Loucy (cell line): ENCODE data around the gene CD19.

Experiments
- H2AFZ ChIP-seq: fragments of 200-600 bp; sonication (generic); 2 replicates; pipeline ENCODE4 v1.6.0; 2016; ENCODE audit warnings: antibody characterized with exemption, mild to moderate bottlenecking, low read length, moderate library complexity
- H3F3A ChIP-seq: fragments of 200-600 bp; 2 replicates; pipeline ENCODE4 v1.6.0; 2016; ENCODE audit warnings: antibody characterized with exemption, low read depth, mild to moderate bottlenecking
- H3K27me3 ChIP-seq: fragments of 200-600 bp; sonication (generic); 2 replicates; pipeline ENCODE4 v1.6.1; 2014; ENCODE audit warnings: low read length, mild to moderate bottlenecking; ENCODE audit not compliant: insufficient read depth, poor library complexity, severe bottlenecking
- H3K36me3 ChIP-seq: fragments of 200-600 bp; sonication (generic); 2 replicates; pipeline ENCODE4 v1.6.1; 2016; ENCODE audit warnings: low read length; ENCODE audit not compliant: insufficient read depth
- H3K4me1 ChIP-seq: fragments of 200-600 bp; sonication (generic); 2 replicates; pipeline ENCODE4 v1.5.1; 2014; ENCODE audit warnings: low read length, mild to moderate bottlenecking; ENCODE audit not compliant: insufficient read depth, poor library complexity, severe bottlenecking
- H3K4me2 ChIP-seq: fragments of 200-600 bp; sonication (generic); 2 replicates; pipeline ENCODE4 v1.6.0; 2014; ENCODE audit warnings: antibody characterized with exemption, low read length, low read depth, mild to moderate bottlenecking; ENCODE audit not compliant: poor library complexity, severe bottlenecking
- H3K4me3 ChIP-seq: fragments of 200-600 bp; sonication (generic); 2 replicates; pipeline ENCODE4 v1.5.1; 2014; ENCODE audit warnings: low read length, mild to moderate bottlenecking, mixed read lengths; ENCODE audit not compliant: poor library complexity, severe bottlenecking
- H3K79me2 ChIP-seq: fragments of 200-600 bp; sonication (generic); 2 replicates; pipeline ENCODE4 v1.6.1; 2014; ENCODE audit warnings: low read length; ENCODE audit not compliant: insufficient read depth
- H3K9ac ChIP-seq: fragments of 200-600 bp; sonication (generic); 2 replicates; pipeline ENCODE4 v1.6.0; 2014; ENCODE audit warnings: mild to moderate bottlenecking, low read depth, low read length, moderate library complexity; ENCODE audit not compliant: poor library complexity, severe bottlenecking
- H3K9me2 ChIP-seq: fragments of 200-600 bp; sonication (generic); replicated peaks from 2 replicates; pipeline ENCODE4 v1.6.1; 2016; ENCODE audit warnings: low read depth, low read length, mixed read lengths
- H3K9me3 ChIP-seq: fragments of 200-600 bp; sonication (generic); 2 replicates; pipeline ENCODE4 v1.6.1; 2014; ENCODE audit warnings: mild to moderate bottlenecking, antibody characterized with exemption, low read length, low read depth; ENCODE audit not compliant: insufficient read depth
- H4K20me1 ChIP-seq: fragments of 200-600 bp; sonication (generic); 2 replicates; pipeline ENCODE4 v1.6.0; 2014; ENCODE audit warnings: antibody characterized with exemption, low read length, mild to moderate bottlenecking; ENCODE audit not compliant: insufficient read depth, poor library complexity, severe bottlenecking
- EZH2phosphoT487 ChIP-seq: fragments of 200-600 bp; IDR thresholded peaks from 2 replicates; pipeline ENCODE4 v1.6.1; 2018; ENCODE audit warnings: antibody characterized with exemption, mild to moderate bottlenecking, moderate library complexity, borderline replicate concordance
- TF ChIP-seq, protein P1 (sequence below): fragments of 200-600 bp; sonication (generic); conservative IDR thresholded peaks from 2 replicates; pipeline ENCODE4 v1.5.1; 2014; ENCODE audit warnings: mild to moderate bottlenecking, antibody characterized with exemption, low read length

The CD19 gene

DNA sequence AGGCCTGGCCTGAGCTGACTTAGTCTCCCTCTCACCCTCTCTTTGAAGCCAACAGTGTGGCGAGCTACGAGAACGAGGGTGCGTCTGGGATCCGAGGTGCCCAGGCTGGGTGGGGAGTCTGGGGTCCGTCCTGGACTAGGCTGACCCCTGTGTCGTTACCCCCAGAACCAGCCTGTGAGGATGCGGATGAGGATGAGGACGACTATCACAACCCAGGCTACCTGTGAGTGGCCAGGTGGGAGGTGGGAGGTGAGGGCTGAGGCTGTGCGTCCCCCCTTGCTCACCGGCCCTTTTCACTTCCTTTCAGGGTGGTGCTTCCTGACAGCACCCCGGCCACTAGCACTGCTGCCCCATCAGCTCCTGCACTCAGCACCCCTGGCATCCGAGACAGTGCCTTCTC lies 54.7 kb downstream of the CD19 start:
- Histone ChIP-seq H3K27me3 (no peaks in the 10 kb centered on the region), H3K36me3 (no peaks in the 10 kb centered on the region; the same call in 1 of the 2 replicates), H3K79me2 (peaks cover 26% of the 10 kb centered on the region), H3F3A (no peaks in the 10 kb centered on the region; the same call in 1 of the 2 replicates), H3K4me2 (peak overlapping the region; percentile 92), H3K9me2 (no peaks in the 10 kb centered on the region), H3K4me1 (peaks cover 39% of the 10 kb centered on the region), H3K9me3 (peaks cover 4% of the 10 kb centered on the region; the same call in 1 of the 2 replicates), H2AFZ (no peak overlapping the region), H4K20me1 (no peaks in the 10 kb centered on the region), H3K4me3 (peak overlapping the region; percentile 89), H3K9ac (no peak overlapping the region)
- TF ChIP-seq EZH2phosphoT487 = no peak
- TF ChIP-seq, protein P1, sequence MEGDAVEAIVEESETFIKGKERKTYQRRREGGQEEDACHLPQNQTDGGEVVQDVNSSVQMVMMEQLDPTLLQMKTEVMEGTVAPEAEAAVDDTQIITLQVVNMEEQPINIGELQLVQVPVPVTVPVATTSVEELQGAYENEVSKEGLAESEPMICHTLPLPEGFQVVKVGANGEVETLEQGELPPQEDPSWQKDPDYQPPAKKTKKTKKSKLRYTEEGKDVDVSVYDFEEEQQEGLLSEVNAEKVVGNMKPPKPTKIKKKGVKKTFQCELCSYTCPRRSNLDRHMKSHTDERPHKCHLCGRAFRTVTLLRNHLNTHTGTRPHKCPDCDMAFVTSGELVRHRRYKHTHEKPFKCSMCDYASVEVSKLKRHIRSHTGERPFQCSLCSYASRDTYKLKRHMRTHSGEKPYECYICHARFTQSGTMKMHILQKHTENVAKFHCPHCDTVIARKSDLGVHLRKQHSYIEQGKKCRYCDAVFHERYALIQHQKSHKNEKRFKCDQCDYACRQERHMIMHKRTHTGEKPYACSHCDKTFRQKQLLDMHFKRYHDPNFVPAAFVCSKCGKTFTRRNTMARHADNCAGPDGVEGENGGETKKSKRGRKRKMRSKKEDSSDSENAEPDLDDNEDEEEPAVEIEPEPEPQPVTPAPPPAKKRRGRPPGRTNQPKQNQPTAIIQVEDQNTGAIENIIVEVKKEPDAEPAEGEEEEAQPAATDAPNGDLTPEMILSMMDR = no peak

DNA sequence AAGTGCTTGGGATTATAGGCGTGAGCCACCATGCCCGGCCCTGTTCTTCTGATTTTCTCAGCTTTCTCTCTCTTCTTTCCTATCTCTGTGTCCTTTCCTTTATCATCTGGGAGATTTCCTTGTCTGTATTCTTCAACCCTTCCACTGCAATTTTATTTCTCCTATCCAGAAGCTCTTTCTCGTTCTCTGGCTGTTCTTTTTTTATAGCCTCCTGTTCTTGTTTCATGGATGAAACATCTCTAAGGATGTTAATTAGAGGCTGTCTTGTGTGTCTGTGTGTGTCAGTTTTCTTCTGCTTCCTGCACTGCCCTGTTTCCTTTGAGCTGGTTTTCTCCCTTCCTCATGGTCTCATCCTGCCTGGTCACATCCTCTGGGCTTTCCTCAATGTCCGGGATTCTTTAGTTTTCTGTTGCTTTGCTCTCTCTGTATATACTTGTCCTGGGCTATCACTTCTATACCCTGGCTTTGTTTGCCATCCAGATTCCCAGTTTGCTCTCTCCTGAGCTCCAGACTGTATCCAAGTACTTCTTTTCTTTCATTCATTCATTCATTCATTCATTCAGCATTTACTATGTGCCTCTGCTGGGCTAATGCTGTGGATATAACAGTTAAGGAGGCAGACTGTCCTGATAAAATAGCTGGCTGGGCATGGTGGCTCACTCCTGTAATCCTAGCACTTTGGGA lies 55.5 kb downstream of the CD19 start:
- no peak overlapping the region for H2AFZ ChIP-seq
- no peaks in the 10 kb centered on the region for H3K9me2 ChIP-seq
- no peaks in the 10 kb centered on the region for H4K20me1 ChIP-seq
- peaks cover 26% of the 10 kb centered on the region for H3K79me2 ChIP-seq
- H3F3A ChIP-seq = no peaks in the 10 kb centered on the region; the same call in 1 of the 2 replicates
- TF ChIP-seq EZH2phosphoT487 = no peak
- TF ChIP-seq, protein P1 = no peak
- no peak overlapping the region for H3K9ac ChIP-seq
- no peaks in the 10 kb centered on the region; the same call in 1 of the 2 replicates for H3K36me3 ChIP-seq
- H3K27me3 ChIP-seq = no peaks in the 10 kb centered on the region
- H3K4me3 ChIP-seq = no peak overlapping the region
- peaks cover 39% of the 10 kb centered on the region for H3K4me1 ChIP-seq
- H3K4me2 ChIP-seq = no peak overlapping the region
- peaks cover 4% of the 10 kb centered on the region; the same call in 1 of the 2 replicates for H3K9me3 ChIP-seq
